ENCODE data around the gene TOB1.

GRCh38 chr17:50835301-50836234 is 30.6 kb downstream of the TOB1 start, which contains the start of gene WFIKKN2:
- no peak for TF ChIP-seq CTCF (IDR thresholded peaks at IDR 0.05)
- TF ChIP-seq POLR2A (IDR thresholded peaks at IDR 0.05), result no peak
